ENCODE data around the gene ADAM10. TPM values are rescaled to one million over a fixed set of nuclear protein-coding genes. Genes with fewer than 3 reads are reported as not detected.

The ADAM10 gene
- polyA plus RNA-seq, 1 donor (not counting 4 experiments of a cell fraction or from before 2014, with no cell fraction given): 198 TPM

DNA sequence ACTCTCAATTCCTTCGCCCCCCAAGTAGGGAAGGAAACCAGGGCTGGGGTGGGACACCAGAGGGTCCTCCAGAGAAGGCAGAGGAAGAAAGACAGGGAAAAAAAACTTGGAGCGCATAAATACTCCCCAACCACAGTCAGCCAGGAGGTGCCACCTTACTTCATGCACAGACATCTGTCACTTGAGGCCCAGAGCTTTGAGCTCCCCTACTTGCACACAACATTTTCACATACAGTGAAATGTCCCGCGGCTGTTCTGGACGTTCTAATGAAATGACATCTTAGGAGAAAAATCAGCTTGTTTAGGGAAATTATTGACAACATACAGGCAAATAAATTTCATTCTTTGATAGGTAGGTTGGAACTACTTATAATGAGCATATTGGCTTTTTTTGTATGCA, 204.8 kb downstream of the ADAM10 start:
- Histone ChIP-seq H3K27ac (ENCODE audit: control insufficient read depth, insufficient read depth, low read length) (no peak overlapping the region), H3K9me1 (ENCODE audit: control insufficient read depth, extremely low read depth, insufficient read depth, low read length) (no peaks in the 10 kb centered on the region), H3K36me3 (ENCODE audit: control insufficient read depth in 2 of 2, extremely low read depth in 1 of 2, insufficient read depth in 2 of 2, low read length in 2 of 2) (no peaks in the 10 kb centered on the region), H3K9ac (ENCODE audit: control insufficient read depth, extremely low read depth, insufficient read depth, low read length) (no peak overlapping the region), H3K4me1 (ENCODE audit: control insufficient read depth, extremely low read depth, insufficient read depth, low read length) (peaks cover 12% of the 10 kb centered on the region), H4K20me1 (ENCODE audit: control insufficient read depth, extremely low read depth, insufficient read depth, low read length) (no peaks in the 10 kb centered on the region), H3K27me3 (ENCODE audit: control insufficient read depth, extremely low read depth, insufficient read depth, low read length) (no peaks in the 10 kb centered on the region), H3K4me2 (ENCODE audit: control insufficient read depth, extremely low read depth, insufficient read depth, low read depth, low read length) (no peak overlapping the region), H3K9me3 (ENCODE audit: control insufficient read depth, low read depth, low read length) (no peaks in the 10 kb centered on the region), H3K4me3 (ENCODE audit: control insufficient read depth in 2 of 3, extremely low read depth in 1 of 3, insufficient read depth in 2 of 3, low read depth in 1 of 3, low read length in 3 of 3) (no peak overlapping the region), H3K79me2 (ENCODE audit: control insufficient read depth, insufficient read depth, low read length) (no peaks in the 10 kb centered on the region), H2AFZ (ENCODE audit: control insufficient read depth, low read length) (no peak overlapping the region)
- no peak for FAIRE-seq
- TF ChIP-seq CTCF (optimal IDR thresholded peaks at IDR 0.05 in 1 of 3, IDR thresholded peaks at IDR 0.05 in 1 of 3, conservative IDR thresholded peaks at IDR 0.05 in 1 of 3; ENCODE audit: extremely low read depth in 1 of 3, insufficient read depth in 2 of 3, low read length in 3 of 3): no peak
- TF ChIP-seq EZH2 (IDR thresholded peaks at IDR 0.05; ENCODE audit: low read length): no peak
- dilution Hi-C loops (cut with MboI; ENCODE audit: extremely low pct_ligation_motif_present, low sequenced_read_pairs): no loop called here
- no peak for DNase-seq (ENCODE audit: low read depth, low spot score)

DNA sequence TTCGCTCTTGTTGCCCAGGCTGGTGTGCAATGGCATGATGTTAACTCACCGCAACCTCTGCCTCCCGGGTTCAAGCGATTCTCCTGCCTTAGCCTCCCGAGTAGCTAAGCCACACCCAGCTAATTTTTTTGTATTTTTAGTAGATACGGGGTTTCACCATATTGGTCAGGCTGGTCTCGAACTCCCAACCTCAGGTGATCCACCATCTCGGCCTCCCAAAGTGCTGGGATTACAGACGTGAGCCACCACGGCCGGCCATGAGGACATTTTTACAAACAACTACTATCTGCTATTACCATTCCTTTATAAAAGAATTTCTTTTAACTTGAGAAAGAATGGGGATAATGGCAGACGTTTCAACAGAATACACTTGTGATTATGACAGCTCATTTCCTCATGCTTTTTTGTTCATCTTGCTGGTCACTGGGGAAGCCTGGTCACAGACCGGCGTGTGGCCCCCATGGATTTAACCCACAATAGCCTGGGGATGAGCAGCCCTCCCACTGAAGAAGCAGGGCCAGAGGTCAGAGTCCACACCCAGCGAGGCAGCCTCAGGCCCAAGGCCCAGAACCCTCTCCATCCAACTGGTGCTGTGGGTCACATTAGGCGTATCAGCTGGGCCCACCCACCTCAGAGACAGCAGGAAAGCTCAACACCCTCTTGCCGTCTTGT, 205.7 kb downstream of the ADAM10 start:
- Histone ChIP-seq H2AFZ (ENCODE audit: control insufficient read depth, low read length) (no peak overlapping the region), H3K9me1 (ENCODE audit: control insufficient read depth, extremely low read depth, insufficient read depth, low read length) (no peaks in the 10 kb centered on the region), H3K27ac (ENCODE audit: control insufficient read depth, insufficient read depth, low read length) (no peak overlapping the region), H3K79me2 (ENCODE audit: control insufficient read depth, insufficient read depth, low read length) (no peaks in the 10 kb centered on the region), H3K9ac (ENCODE audit: control insufficient read depth, extremely low read depth, insufficient read depth, low read length) (no peak overlapping the region), H3K4me2 (ENCODE audit: control insufficient read depth, extremely low read depth, insufficient read depth, low read depth, low read length) (no peak overlapping the region), H3K4me3 (ENCODE audit: control insufficient read depth in 2 of 3, extremely low read depth in 1 of 3, insufficient read depth in 2 of 3, low read depth in 1 of 3, low read length in 3 of 3) (no peak overlapping the region), H3K27me3 (ENCODE audit: control insufficient read depth, extremely low read depth, insufficient read depth, low read length) (no peaks in the 10 kb centered on the region), H3K9me3 (ENCODE audit: control insufficient read depth, low read depth, low read length) (no peaks in the 10 kb centered on the region), H3K36me3 (ENCODE audit: control insufficient read depth in 2 of 2, extremely low read depth in 1 of 2, insufficient read depth in 2 of 2, low read length in 2 of 2) (no peaks in the 10 kb centered on the region), H3K4me1 (ENCODE audit: control insufficient read depth, extremely low read depth, insufficient read depth, low read length) (peaks cover 12% of the 10 kb centered on the region), H4K20me1 (ENCODE audit: control insufficient read depth, extremely low read depth, insufficient read depth, low read length) (no peaks in the 10 kb centered on the region)
- FAIRE-seq (no peak), DNase-seq (ENCODE audit: low read depth, low spot score) (no peak)
- no peak for TF ChIP-seq EZH2 (IDR thresholded peaks at IDR 0.05; ENCODE audit: low read length)
- TF ChIP-seq CTCF (optimal IDR thresholded peaks at IDR 0.05 in 1 of 3, IDR thresholded peaks at IDR 0.05 in 1 of 3, conservative IDR thresholded peaks at IDR 0.05 in 1 of 3; ENCODE audit: extremely low read depth in 1 of 3, insufficient read depth in 2 of 3, low read length in 3 of 3): no peak
- dilution Hi-C loops (cut with MboI; ENCODE audit: extremely low pct_ligation_motif_present, low sequenced_read_pairs): no loop called here
